Measurements from ENCODE around the gene CDC45.

DNA sequence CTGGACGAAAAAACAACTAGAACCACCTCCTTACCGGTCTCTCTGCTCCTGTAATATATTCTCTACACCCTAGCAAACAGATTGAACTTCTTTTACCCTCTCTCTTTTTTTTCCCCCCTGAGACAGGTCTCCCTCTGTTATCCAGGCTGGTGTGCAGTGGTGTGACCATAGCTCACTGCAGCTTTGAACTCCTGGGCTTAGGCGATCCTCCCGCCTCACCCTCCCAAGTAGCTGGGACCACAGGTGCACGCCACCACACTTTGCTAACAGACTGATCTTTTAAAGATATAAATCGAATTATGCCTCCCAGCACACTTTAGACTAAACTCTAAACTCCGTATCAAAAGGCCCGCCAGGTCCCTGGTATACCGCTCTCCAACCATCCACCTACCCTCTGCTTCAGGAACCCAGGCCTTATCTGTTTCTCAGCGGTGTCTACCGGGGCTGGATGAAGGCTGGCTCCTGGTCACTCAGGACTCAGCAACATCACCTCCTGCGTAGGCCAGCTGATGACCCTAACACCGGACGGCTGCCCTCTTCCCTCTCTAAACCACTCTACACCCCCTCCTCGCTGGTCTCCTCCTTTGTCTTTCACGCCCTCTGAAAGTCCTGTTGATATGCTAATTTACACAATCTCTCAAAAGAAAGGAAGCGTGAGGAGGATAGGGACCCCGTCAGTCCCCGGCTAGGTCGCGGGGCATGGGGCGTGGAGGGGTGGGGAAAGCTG lies 33.0 kb upstream of the CDC45 start:
- TF ChIP-seq CTCF (IDR thresholded peaks at IDR 0.05) (no peak), ZFX (IDR thresholded peaks at IDR 0.05; ENCODE audit: borderline replicate concordance) (no peak)

All from 22Rv1 (cell line).